Stimulated activated CD8-positive, alpha-beta memory T cell treated with anti-CD3 and anti-CD28 coated beads, Interleukin-12 subunit alpha, Interleukin-12 subunit beta, amount 100 ng/mL, for 4 hours (primary cell): ENCODE measurements around the gene FKBP5.
"Not testable (repeated sequence)": the region's sequence is repeated elsewhere in the genome, so short reads cannot be mapped to it uniquely, and the experiment has no call there.

Source experiments
- DNase-seq: peaks from one replicate; pipeline ENCODE4 v3.0.0-alpha.2; 2020; ENCODE audit warnings: low read depth

FKBP5 gene

GRCh38 chr6:35539223-35539622, 149.5 kb downstream of the FKBP5 start:
- DNase-seq: no peak

- not testable (repeated sequence) for DNase-seq
Observed at GRCh38 chr6:35535847-35536246, 152.9 kb downstream of the FKBP5 start.

DNA sequence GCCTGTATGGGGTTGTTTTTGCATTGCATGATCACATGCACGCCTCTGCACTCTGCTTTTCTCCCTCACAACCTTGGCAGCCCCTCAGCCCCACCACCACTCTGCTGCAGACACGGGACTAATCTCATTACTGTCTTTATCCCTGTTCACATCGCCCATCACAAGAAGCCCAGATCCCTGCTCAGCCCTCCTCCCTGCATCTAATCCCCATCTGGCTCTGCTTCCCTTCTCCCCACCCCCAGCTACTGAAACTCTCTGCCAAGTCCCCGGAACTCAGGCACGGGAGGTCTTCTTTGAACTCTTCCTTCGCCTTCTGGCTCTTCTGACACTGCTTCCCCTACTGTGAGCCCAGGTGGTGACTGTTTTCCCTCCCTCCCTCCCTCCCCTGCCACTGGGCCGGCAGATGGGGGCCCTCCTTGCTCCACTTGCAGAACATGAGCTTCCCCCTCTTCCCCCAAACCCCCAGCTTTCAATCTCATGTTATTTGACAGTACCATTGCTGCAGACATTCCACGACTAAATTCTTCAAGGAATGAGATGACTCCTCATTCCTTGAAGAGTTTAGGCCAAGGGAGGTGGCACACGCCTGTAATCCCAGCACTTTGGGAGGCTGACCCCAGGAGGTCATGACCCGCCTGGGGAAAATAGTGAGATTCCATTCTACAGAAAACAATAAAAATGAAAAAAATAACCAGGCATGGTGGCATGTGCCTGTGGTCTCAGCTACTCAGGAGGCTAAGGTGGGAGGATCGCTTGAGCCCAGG, 154.1 kb downstream of the FKBP5 start:
- no peak for DNase-seq

- no peak for DNase-seq
Observed at GRCh38 chr6:35533981-35534380, 154.7 kb downstream of the FKBP5 start.

- DNase-seq: no peak
Observed at GRCh38 chr6:35532126-35532525, 156.6 kb downstream of the FKBP5 start.

- DNase-seq: no peak
Observed at GRCh38 chr6:35524380-35525020, 164.2 kb downstream of the FKBP5 start.
